WTC11 (cell line): Measurements from ENCODE around the gene SLC25A25. TPM values are rescaled to one million over a fixed set of nuclear protein-coding genes. Genes with fewer than 3 reads are reported as not detected.

Experiments
- ATAC-seq: fragments of 200-7000 bp; cut with Tn5 transposase; 2 replicates; pipeline ENCODE4 v1.10.0; 2021; ENCODE audit warnings: mild to moderate bottlenecking, moderate library complexity
- CTCF ChIA-PET: fragments of 300-600 bp; sonication (Branson Sonifier 250); formaldehyde crosslinking; loops from one replicate; lab custom pipeline; 2021; ENCODE audit warnings: antibody characterized with exemption; lab: Charles Lee
- POLR2A ChIA-PET: fragments of 350-600 bp; sonication (Branson Sonifier 250); formaldehyde crosslinking; loops from one replicate; lab custom pipeline; 2021; ENCODE audit warnings: antibody characterized with exemption; lab: Charles Lee
- DNase-seq: peaks from one replicate; pipeline ENCODE4 v3.0.0; 2021; ENCODE audit warnings: low spot score
- H3K27ac Mint-ChIP-seq: 2 replicates; pipeline ENCODE4 v1.8.0; 2021; ENCODE audit warnings: mixed read lengths
- H3K27me3 Mint-ChIP-seq: 2 replicates; pipeline ENCODE4 v1.8.0; 2021; ENCODE audit warnings: low read depth, mild to moderate bottlenecking, moderate library complexity, mixed read lengths
- H3K36me3 Mint-ChIP-seq: 2 replicates; pipeline ENCODE4 v1.8.0; 2021; ENCODE audit warnings: mixed read lengths
- H3K4me1 Mint-ChIP-seq: 2 replicates; pipeline ENCODE4 v1.8.0; 2022; ENCODE audit warnings: mixed read lengths
- H3K4me3 Mint-ChIP-seq: 2 replicates; pipeline ENCODE4 v1.8.0; 2021; ENCODE audit warnings: mild to moderate bottlenecking, moderate library complexity, mixed read lengths
- H3K9me3 Mint-ChIP-seq: 2 replicates; pipeline ENCODE4 v1.8.0; 2021; ENCODE audit warnings: mixed read lengths
- E2F5 ChIP-seq: sonication (generic); formaldehyde crosslinking; IDR thresholded peaks from 2 replicates; pipeline ENCODE4 v1.8.1; 2022; ENCODE audit warnings: mild to moderate bottlenecking, moderate library complexity, missing genetic modification reagents
- GTF2I ChIP-seq: fragments of 250-450 bp; sonication (Bioruptor Pico); conservative IDR thresholded peaks from 2 replicates; pipeline ENCODE4 v1.4.0; 2021; ENCODE audit warnings: mild to moderate bottlenecking
- HMGXB4 ChIP-seq: sonication (generic); formaldehyde crosslinking; IDR thresholded peaks from 2 replicates; pipeline ENCODE4 v1.8.1; 2023; ENCODE audit warnings: mild to moderate bottlenecking, moderate library complexity, missing genetic modification reagents
- KAT7 ChIP-seq: sonication (generic); formaldehyde crosslinking; IDR thresholded peaks from 2 replicates; pipeline ENCODE4 v1.8.1; 2023; ENCODE audit warnings: missing genetic modification reagents, mild to moderate bottlenecking, borderline replicate concordance
- NR2C2 ChIP-seq: sonication (generic); formaldehyde crosslinking; IDR thresholded peaks from 2 replicates; pipeline ENCODE4 v1.8.0; 2022; ENCODE audit warnings: mild to moderate bottlenecking, missing genetic modification reagents
- ZNF121 ChIP-seq: sonication (generic); formaldehyde crosslinking; IDR thresholded peaks from 2 replicates; pipeline ENCODE4 v1.8.0; 2023; ENCODE audit warnings: missing genetic modification reagents
- ZNF138 ChIP-seq: sonication (generic); formaldehyde crosslinking; conservative IDR thresholded peaks from 2 replicates; pipeline ENCODE4 v1.8.1; 2022; ENCODE audit warnings: mild to moderate bottlenecking, moderate library complexity, missing genetic modification reagents
- ZNF232 ChIP-seq: sonication (generic); formaldehyde crosslinking; IDR thresholded peaks from 2 replicates; pipeline ENCODE4 v1.8.0; 2022; ENCODE audit warnings: mild to moderate bottlenecking, missing genetic modification reagents
- ZNF396 ChIP-seq: fragments of 250-450 bp; sonication (Bioruptor Pico); IDR thresholded peaks from 2 replicates; pipeline ENCODE4 v1.8.0; 2021; ENCODE audit warnings: mild to moderate bottlenecking, moderate library complexity, borderline replicate concordance
- ZNF416 ChIP-seq: fragments of 250-450 bp; sonication (Bioruptor Pico); IDR thresholded peaks from 2 replicates; pipeline ENCODE4 v1.9.0; 2021; ENCODE audit warnings: mild to moderate bottlenecking, inconsistent platforms
- ZNF423 ChIP-seq: fragments of 250-450 bp; sonication (Bioruptor Pico); IDR thresholded peaks from 2 replicates; pipeline ENCODE4 v2.1.2; 2022; ENCODE audit warnings: mild to moderate bottlenecking, moderate library complexity
- ZNF671 ChIP-seq: fragments of 250-450 bp; sonication (Bioruptor Pico); IDR thresholded peaks from 2 replicates; pipeline ENCODE4 v1.8.0; 2021; ENCODE audit warnings: mild to moderate bottlenecking
- total RNA-seq: library from RNA; stranded (reverse); gene quantifications from 3 replicates; pipeline ENCODE4 v1.2.3, GENCODE V29; 2021
- TF ChIP-seq, protein P1 (sequence below): sonication (generic); formaldehyde crosslinking; IDR thresholded peaks from 2 replicates; pipeline ENCODE4 v1.8.1; 2023; ENCODE audit warnings: mild to moderate bottlenecking, missing genetic modification reagents, moderate library complexity
- TF ChIP-seq, protein P2 (sequence below): sonication (generic); formaldehyde crosslinking; IDR thresholded peaks from 2 replicates; pipeline ENCODE4 v1.8.1; 2023; ENCODE audit warnings: mild to moderate bottlenecking, missing genetic modification reagents, moderate library complexity
- TF ChIP-seq, protein P3 (sequence below): fragments of 250-450 bp; sonication (Bioruptor Pico); IDR thresholded peaks from 2 replicates; pipeline ENCODE4 v1.9.0; 2021; ENCODE audit warnings: mild to moderate bottlenecking, borderline replicate concordance
- TF ChIP-seq, protein P4 (sequence below): sonication (generic); formaldehyde crosslinking; IDR thresholded peaks from 2 replicates; pipeline ENCODE4 v1.8.0; 2022; ENCODE audit warnings: missing genetic modification reagents

Gene SLC25A25
- total RNA-seq, 1 experiment from 2014 or later = 17.4 TPM

DNA sequence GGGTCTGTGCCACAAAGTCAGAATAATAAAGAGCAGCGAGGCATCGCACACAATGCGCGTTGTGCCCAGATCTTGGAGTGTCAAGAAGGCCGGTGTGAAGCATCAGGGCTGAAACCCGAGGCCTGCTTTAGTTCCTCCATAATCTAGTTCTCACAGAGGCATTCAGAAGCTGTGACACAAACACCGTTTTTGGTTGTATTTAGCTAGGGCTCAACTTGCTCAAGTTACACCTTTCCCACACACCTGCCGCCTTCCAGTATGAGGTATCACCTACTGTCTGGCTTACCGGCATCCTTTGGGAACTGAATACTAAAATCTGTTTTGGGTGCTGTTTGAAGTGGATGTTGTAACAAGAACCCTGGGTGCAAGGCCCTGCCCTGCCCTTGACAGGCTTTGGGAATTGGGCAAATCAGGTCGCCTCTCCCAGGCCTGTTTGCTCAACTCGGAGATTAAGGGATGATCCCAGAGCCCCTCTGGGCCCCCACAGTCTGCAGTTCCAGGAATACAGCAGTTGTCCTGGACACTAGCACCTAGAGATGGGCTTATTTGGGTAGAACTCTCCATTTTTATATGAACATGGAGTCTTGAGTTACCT is 27.0 kb downstream of the SLC25A25 start:
- no peaks in the 10 kb centered on the region for H3K36me3 Mint-ChIP-seq

More for the DNA sequence above, 27.0 kb downstream of the SLC25A25 start:
- Mint-ChIP-seq H3K9me3 (no peaks in the 10 kb centered on the region), H3K27me3 (no peaks in the 10 kb centered on the region), H3K4me1 (peaks cover 50% of the 10 kb centered on the region), H3K27ac (peak overlapping the region; percentile 90), H3K4me3 (no peak overlapping the region)
- no peak for TF ChIP-seq ZNF121 (CRISPR knock-in tag)
- no peak for TF ChIP-seq ZNF416
- TF ChIP-seq KAT7 (CRISPR knock-in tag) = no peak
- TF ChIP-seq ZNF671 (CRISPR knock-in tag) = no peak
- TF ChIP-seq ZNF423 (CRISPR knock-in tag) = no peak
- no peak for TF ChIP-seq ZNF232 (CRISPR knock-in tag)
- no peak for TF ChIP-seq GTF2I (CRISPR knock-in tag)
- TF ChIP-seq, protein P1, sequence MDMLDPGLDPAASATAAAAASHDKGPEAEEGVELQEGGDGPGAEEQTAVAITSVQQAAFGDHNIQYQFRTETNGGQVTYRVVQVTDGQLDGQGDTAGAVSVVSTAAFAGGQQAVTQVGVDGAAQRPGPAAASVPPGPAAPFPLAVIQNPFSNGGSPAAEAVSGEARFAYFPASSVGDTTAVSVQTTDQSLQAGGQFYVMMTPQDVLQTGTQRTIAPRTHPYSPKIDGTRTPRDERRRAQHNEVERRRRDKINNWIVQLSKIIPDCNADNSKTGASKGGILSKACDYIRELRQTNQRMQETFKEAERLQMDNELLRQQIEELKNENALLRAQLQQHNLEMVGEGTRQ (CRISPR knock-in tag) = no peak
- no peak for TF ChIP-seq E2F5 (CRISPR knock-in tag)
- TF ChIP-seq, protein P2, sequence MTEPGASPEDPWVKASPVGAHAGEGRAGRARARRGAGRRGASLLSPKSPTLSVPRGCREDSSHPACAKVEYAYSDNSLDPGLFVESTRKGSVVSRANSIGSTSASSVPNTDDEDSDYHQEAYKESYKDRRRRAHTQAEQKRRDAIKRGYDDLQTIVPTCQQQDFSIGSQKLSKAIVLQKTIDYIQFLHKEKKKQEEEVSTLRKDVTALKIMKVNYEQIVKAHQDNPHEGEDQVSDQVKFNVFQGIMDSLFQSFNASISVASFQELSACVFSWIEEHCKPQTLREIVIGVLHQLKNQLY (CRISPR knock-in tag) = no peak
- no peak for TF ChIP-seq HMGXB4
- TF ChIP-seq ZNF396 (CRISPR knock-in tag) = no peak
- TF ChIP-seq NR2C2 (CRISPR knock-in tag) = no peak
- TF ChIP-seq ZNF138 (CRISPR knock-in tag) = no peak
- TF ChIP-seq, protein P3, sequence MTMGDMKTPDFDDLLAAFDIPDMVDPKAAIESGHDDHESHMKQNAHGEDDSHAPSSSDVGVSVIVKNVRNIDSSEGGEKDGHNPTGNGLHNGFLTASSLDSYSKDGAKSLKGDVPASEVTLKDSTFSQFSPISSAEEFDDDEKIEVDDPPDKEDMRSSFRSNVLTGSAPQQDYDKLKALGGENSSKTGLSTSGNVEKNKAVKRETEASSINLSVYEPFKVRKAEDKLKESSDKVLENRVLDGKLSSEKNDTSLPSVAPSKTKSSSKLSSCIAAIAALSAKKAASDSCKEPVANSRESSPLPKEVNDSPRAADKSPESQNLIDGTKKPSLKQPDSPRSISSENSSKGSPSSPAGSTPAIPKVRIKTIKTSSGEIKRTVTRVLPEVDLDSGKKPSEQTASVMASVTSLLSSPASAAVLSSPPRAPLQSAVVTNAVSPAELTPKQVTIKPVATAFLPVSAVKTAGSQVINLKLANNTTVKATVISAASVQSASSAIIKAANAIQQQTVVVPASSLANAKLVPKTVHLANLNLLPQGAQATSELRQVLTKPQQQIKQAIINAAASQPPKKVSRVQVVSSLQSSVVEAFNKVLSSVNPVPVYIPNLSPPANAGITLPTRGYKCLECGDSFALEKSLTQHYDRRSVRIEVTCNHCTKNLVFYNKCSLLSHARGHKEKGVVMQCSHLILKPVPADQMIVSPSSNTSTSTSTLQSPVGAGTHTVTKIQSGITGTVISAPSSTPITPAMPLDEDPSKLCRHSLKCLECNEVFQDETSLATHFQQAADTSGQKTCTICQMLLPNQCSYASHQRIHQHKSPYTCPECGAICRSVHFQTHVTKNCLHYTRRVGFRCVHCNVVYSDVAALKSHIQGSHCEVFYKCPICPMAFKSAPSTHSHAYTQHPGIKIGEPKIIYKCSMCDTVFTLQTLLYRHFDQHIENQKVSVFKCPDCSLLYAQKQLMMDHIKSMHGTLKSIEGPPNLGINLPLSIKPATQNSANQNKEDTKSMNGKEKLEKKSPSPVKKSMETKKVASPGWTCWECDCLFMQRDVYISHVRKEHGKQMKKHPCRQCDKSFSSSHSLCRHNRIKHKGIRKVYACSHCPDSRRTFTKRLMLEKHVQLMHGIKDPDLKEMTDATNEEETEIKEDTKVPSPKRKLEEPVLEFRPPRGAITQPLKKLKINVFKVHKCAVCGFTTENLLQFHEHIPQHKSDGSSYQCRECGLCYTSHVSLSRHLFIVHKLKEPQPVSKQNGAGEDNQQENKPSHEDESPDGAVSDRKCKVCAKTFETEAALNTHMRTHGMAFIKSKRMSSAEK (CRISPR knock-in tag) = no peak
- TF ChIP-seq, protein P4, sequence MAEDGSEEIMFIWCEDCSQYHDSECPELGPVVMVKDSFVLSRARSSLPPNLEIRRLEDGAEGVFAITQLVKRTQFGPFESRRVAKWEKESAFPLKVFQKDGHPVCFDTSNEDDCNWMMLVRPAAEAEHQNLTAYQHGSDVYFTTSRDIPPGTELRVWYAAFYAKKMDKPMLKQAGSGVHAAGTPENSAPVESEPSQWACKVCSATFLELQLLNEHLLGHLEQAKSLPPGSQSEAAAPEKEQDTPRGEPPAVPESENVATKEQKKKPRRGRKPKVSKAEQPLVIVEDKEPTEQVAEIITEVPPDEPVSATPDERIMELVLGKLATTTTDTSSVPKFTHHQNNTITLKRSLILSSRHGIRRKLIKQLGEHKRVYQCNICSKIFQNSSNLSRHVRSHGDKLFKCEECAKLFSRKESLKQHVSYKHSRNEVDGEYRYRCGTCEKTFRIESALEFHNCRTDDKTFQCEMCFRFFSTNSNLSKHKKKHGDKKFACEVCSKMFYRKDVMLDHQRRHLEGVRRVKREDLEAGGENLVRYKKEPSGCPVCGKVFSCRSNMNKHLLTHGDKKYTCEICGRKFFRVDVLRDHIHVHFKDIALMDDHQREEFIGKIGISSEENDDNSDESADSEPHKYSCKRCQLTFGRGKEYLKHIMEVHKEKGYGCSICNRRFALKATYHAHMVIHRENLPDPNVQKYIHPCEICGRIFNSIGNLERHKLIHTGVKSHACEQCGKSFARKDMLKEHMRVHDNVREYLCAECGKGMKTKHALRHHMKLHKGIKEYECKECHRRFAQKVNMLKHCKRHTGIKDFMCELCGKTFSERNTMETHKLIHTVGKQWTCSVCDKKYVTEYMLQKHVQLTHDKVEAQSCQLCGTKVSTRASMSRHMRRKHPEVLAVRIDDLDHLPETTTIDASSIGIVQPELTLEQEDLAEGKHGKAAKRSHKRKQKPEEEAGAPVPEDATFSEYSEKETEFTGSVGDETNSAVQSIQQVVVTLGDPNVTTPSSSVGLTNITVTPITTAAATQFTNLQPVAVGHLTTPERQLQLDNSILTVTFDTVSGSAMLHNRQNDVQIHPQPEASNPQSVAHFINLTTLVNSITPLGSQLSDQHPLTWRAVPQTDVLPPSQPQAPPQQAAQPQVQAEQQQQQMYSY (CRISPR knock-in tag) = no peak
- CTCF ChIA-PET = interaction anchor here (0.8 to 7.2 kb wide), 4 partner anchors 23 to 152 kb away, joined by 3 to 73 read pairs (median 8); no protein-coding TSS in a partner anchor
- no peak for DNase-seq
- ATAC-seq = no peak
- POLR2A ChIA-PET = interaction anchor here (0.5 to 1.2 kb wide), 2 partner anchors 27 to 1527 kb away, joined by 3 read pairs; no protein-coding TSS in a partner anchor
